Activated naive CD8-positive, alpha-beta T cell (primary cell): ENCODE results near the gene GATD1.

ENCODE experiments used
- H3K27ac Mint-ChIP-seq: one replicate; pipeline ENCODE4 v1.8.0; 2021; ENCODE audit warnings: mixed read lengths
- H3K27me3 Mint-ChIP-seq: one replicate; pipeline ENCODE4 v1.8.0; 2021; ENCODE audit warnings: mixed read lengths
- H3K36me3 Mint-ChIP-seq: one replicate; pipeline ENCODE4 v1.8.0; 2021; ENCODE audit warnings: mixed read lengths
- H3K4me1 Mint-ChIP-seq: one replicate; pipeline ENCODE4 v1.8.0; 2021; ENCODE audit warnings: low read depth, mixed read lengths
- H3K4me3 Mint-ChIP-seq: one replicate; pipeline ENCODE4 v1.8.0; 2021; ENCODE audit warnings: mild to moderate bottlenecking, mixed read lengths
- H3K9me3 Mint-ChIP-seq: one replicate; pipeline ENCODE4 v1.8.0; 2021; ENCODE audit warnings: low read depth, mixed read lengths

GATD1 gene

GRCh38 chr11:793556-793955 is 16.3 kb upstream of the GATD1 start:
- H3K27ac Mint-ChIP-seq, result no peak overlapping the region
- no peaks in the 10 kb centered on the region for H3K27me3 Mint-ChIP-seq
- no peak overlapping the region for H3K4me3 Mint-ChIP-seq
- no peaks in the 10 kb centered on the region for H3K36me3 Mint-ChIP-seq
- H3K9me3 Mint-ChIP-seq, result no peaks in the 10 kb centered on the region
- H3K4me1 Mint-ChIP-seq, result peaks cover 7% of the 10 kb centered on the region

- no peaks in the 10 kb centered on the region for H3K36me3 Mint-ChIP-seq
- no peak overlapping the region for H3K27ac Mint-ChIP-seq
- peaks cover 8% of the 10 kb centered on the region for H3K4me1 Mint-ChIP-seq
- H3K4me3 Mint-ChIP-seq, result no peak overlapping the region
- no peaks in the 10 kb centered on the region for H3K9me3 Mint-ChIP-seq
- H3K27me3 Mint-ChIP-seq, result no peaks in the 10 kb centered on the region
These were observed 15.6 kb upstream of the GATD1 start for GRCh38 chr11:792873-793272.

GRCh38 chr11:792535-792821 is 15.2 kb upstream of the GATD1 start:
- Mint-ChIP-seq H3K4me3 (no peak overlapping the region), H3K4me1 (peaks cover 10% of the 10 kb centered on the region), H3K27ac (no peak overlapping the region), H3K9me3 (no peaks in the 10 kb centered on the region), H3K27me3 (no peaks in the 10 kb centered on the region), H3K36me3 (no peaks in the 10 kb centered on the region)

DNA sequence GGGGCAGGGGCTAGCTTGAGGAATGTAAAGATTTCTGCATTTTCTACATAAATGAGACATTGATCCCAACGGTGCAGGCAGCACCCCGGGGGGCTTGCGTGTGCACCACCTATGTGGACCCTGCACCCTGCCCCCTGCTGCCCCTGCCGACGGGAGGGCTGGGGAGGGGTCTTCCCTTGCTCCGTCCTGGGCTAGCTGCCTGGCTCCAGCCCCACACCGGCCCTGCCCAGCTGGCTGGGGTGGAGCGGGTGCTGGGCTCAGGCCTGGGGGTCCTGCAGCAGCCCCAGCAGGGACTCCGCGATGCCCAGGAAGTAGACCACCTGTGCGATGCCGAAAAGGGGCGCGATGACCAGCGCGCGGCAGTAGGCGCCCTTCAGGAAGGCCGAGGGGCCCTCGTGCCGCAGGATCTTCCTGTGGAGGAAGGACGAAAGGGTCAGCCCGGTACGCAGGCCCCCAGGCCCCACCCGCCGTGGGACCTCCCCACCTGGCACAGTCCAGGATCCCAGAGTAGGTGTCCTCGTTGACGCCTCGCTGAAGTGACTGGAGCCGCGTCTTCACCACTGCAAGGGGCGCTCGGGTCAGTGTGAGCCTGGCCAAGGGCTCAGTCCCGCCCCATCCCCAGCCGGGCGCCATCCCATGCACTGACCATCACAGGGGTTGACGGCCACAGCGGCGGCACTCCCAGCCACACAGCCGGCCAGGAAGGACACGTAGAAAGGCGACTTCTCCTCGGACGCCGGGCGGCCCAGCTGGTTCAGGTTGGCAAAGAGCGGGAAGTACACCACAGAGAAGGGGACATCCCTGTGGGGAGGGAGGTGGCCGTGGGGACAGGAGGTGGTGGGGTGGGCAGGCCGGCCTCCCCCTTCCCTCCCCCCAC is 14.6 kb upstream of the GATD1 start:
- no peaks in the 10 kb centered on the region for H3K36me3 Mint-ChIP-seq
- peaks cover 10% of the 10 kb centered on the region for H3K4me1 Mint-ChIP-seq
- no peak overlapping the region for H3K4me3 Mint-ChIP-seq
- H3K27me3 Mint-ChIP-seq, result no peaks in the 10 kb centered on the region
- H3K27ac Mint-ChIP-seq, result no peak overlapping the region
- no peaks in the 10 kb centered on the region for H3K9me3 Mint-ChIP-seq

DNA sequence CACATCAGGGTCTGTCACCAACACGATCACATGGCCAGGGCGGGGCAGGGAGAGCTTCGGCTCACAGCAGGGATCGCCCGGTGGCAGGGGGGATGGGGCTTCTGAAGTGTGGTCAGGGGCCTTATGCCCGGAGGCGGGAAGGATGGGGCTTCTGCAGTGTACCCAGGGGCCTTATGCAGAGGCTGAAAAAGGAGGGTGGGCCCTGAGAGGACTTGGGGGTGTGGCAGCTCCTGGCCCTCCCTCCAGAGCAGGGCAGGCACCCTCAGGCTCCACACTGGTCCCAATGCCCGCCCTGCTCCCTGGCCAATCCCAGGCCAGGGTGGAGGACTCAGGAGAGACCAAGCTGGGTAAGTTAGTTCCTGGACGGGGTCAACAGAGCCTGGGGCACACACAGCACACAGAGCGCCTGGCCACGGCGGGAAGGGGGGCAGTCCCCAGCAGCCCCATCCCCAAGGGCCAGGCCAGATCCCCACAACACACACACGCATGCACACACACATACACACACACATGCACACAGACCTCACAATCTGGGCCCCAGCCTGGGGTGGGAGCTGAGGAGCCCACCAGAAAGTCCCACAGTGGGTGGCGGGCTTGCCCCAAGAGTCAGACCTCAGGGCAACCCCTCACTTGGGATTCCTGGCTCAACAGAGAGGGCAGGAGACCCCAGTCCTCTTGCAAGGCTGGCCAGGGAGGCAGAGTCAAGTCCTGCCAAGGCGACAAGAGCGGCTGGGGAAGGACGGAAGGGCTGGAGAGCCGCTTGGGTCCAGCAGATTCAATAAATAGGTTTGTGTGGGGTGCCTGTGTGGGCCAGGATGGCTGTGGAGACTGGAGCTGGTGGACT is 13.7 kb upstream of the GATD1 start:
- Mint-ChIP-seq H3K27me3 (no peaks in the 10 kb centered on the region), H3K4me1 (peaks cover 7% of the 10 kb centered on the region), H3K9me3 (no peaks in the 10 kb centered on the region), H3K4me3 (no peak overlapping the region), H3K27ac (no peak overlapping the region), H3K36me3 (no peaks in the 10 kb centered on the region)

DNA sequence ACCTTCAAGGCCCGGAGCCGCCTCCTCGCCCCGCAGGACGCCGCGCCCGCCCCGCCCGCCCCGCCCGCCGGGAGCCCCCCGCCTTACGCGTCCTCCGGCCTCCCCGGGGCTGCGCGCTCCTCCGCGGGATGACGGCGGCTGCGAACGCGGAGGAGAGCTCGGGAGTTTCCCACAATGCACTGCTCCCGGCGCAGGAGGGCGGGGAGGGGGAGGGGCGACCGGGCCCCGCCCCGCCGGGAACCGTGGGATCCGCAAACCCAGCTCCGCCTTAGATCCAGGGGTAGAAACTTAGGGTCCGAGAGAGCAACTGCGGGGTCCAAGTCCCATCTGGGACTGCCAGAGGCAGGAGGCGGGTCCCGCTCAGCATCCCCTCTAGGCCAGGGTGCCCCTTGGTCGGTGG is 12.7 kb upstream of the GATD1 start, which contains the start of gene CEND1:
Gene CEND1 (minus strand): TSS at position 148 of the 400 bp plus-strand sequence. CDS start 1,514 bp downstream, outside the sequence.
- peaks cover 8% of the 10 kb centered on the region for H3K4me1 Mint-ChIP-seq
- no peaks in the 10 kb centered on the region for H3K36me3 Mint-ChIP-seq
- no peaks in the 10 kb centered on the region for H3K27me3 Mint-ChIP-seq
- H3K4me3 Mint-ChIP-seq, result no peak within 1 kb of the TSS
- no peak within 1 kb of the TSS for H3K27ac Mint-ChIP-seq
- no peaks in the 10 kb centered on the region for H3K9me3 Mint-ChIP-seq

- Mint-ChIP-seq H3K9me3 (no peaks in the 10 kb centered on the region), H3K27me3 (no peaks in the 10 kb centered on the region), H3K36me3 (no peaks in the 10 kb centered on the region), H3K4me1 (peaks cover 8% of the 10 kb centered on the region), H3K27ac (no peak overlapping the region), H3K4me3 (no peak overlapping the region)
These were observed 12.0 kb upstream of the GATD1 start for GRCh38 chr11:788953-789940.

GRCh38 chr11:788009-788640 is 10.8 kb upstream of the GATD1 start:
- H3K27ac Mint-ChIP-seq, result no peak overlapping the region

DNA sequence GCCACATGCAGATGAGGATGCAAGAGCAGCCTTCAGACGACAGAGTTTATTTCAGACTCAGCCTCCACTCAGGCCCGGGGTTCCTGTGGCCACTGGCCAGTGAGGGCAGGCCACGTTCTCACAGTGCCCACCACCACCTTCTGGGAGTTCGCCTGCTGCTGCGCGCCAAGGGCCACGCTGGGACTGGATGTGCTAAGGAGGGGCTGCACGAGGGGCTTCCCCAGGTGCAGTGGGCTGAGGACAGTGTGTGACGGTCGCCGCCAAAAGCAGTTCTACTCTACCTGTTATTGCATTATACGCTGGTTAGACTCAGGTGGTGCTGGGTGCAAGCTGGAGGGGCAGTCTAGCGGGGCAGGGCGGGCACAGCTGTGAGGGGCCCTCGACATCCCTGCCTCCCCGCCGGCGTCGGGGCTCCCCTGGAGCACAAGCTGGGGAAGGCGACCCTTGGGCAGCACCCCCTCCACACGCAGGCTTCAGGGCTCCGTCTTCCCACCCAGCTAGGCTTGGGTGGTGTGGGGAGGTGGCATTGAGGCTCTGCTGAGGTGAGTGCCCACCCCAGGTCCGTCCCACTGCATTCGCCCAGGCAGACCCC is 9.9 kb upstream of the GATD1 start:
- H3K4me3 Mint-ChIP-seq, result no peak overlapping the region
- no peaks in the 10 kb centered on the region for H3K9me3 Mint-ChIP-seq

More at GRCh38 chr11:788009-788640, 10.8 kb upstream of the GATD1 start:
- Mint-ChIP-seq H3K27me3 (no peaks in the 10 kb centered on the region), H3K36me3 (no peaks in the 10 kb centered on the region), H3K4me1 (peaks cover 10% of the 10 kb centered on the region), H3K4me3 (no peak overlapping the region), H3K9me3 (no peaks in the 10 kb centered on the region)

DNA sequence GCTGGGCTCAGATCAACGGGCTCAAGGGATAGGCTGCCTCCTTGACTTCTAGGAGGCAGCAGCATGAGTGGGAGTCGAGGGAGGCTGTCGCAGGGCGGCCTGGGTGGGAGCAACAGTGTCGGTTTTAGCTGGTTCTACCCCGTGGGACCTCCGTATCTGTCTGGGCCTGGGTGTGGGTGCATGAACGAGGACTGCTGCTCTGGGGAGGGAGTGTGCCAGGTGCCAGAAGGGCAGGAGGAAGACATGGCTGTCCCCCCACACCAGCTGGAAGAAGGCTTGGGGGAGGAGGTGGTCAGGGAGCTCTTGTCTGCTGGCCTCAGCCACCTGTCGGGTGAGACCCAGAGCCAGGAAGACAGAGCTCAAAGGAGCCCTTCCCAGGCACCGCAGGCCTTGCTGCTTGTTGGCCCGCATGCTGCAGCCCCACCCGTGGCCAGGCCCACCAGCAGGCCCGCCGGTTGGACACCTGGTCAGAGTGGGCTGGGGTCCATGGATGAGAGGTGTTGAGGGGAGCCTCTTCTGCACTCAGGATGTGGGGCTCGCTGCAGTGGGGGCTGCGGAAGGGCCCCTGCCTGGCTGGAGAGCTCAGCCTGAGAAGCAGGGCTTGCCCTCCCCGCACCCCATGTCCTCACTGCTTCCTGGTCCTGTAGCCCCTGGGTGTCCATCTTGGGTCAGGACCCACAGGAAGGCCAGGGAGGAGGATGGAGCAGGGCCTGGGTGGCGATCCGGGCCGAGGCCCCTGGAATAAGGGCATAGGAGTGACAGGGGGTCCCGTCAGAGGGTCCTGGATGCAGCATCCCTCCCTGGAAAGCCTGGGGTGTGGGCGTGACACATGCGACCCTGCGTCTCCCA is 9.2 kb upstream of the GATD1 start:
- H3K27ac Mint-ChIP-seq, result no peak overlapping the region
- no peaks in the 10 kb centered on the region for H3K9me3 Mint-ChIP-seq
- peaks cover 10% of the 10 kb centered on the region for H3K4me1 Mint-ChIP-seq
- no peaks in the 10 kb centered on the region for H3K36me3 Mint-ChIP-seq
- H3K4me3 Mint-ChIP-seq, result no peak overlapping the region
- no peaks in the 10 kb centered on the region for H3K27me3 Mint-ChIP-seq

More for the DNA sequence above, 9.9 kb upstream of the GATD1 start:
- peaks cover 10% of the 10 kb centered on the region for H3K4me1 Mint-ChIP-seq
- H3K27ac Mint-ChIP-seq, result no peak overlapping the region
- H3K36me3 Mint-ChIP-seq, result no peaks in the 10 kb centered on the region
- H3K27me3 Mint-ChIP-seq, result no peaks in the 10 kb centered on the region

DNA sequence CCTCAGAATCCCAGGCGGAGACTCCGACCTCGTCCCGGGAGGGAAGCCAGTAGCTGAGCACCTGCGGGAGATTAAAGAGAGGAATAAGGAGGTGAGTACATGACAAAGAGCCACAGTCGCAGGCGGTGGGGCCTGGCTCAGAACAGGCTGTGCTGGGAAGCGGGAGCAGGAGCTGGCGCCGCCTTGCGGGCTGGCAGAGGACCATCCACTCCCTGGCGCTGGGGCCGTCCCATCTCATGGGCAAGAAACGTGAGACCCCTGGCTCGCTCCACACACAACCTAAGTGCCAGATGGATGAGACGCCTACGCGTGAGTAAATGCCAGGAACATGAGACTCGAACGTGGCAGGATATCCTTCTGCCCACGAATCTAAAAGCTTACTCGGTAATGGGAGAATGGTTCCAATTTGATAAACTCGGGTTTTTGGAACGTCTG is 6.3 kb upstream of the GATD1 start:
- H3K9me3 Mint-ChIP-seq, result no peaks in the 10 kb centered on the region
- no peaks in the 10 kb centered on the region for H3K27me3 Mint-ChIP-seq
- no peak overlapping the region for H3K27ac Mint-ChIP-seq
- no peak overlapping the region for H3K4me3 Mint-ChIP-seq
- peaks cover 18% of the 10 kb centered on the region for H3K4me1 Mint-ChIP-seq
- no peaks in the 10 kb centered on the region for H3K36me3 Mint-ChIP-seq

- no peaks in the 10 kb centered on the region for H3K9me3 Mint-ChIP-seq
- H3K4me1 Mint-ChIP-seq, result peaks cover 15% of the 10 kb centered on the region
- no peak overlapping the region for H3K27ac Mint-ChIP-seq
- no peaks in the 10 kb centered on the region for H3K36me3 Mint-ChIP-seq
- H3K4me3 Mint-ChIP-seq, result no peak overlapping the region
- no peaks in the 10 kb centered on the region for H3K27me3 Mint-ChIP-seq
These were observed 5.2 kb upstream of the GATD1 start for GRCh38 chr11:782264-783174.
